GM18499 (cell line): ENCODE data around the gene PTPN7.
"Not testable (repeated sequence)": the region's sequence is repeated elsewhere in the genome, so short reads cannot be mapped to it uniquely, and the experiment has no call there.

Experiments
- ATAC-seq: cut with Tn5 transposase; IDR thresholded peaks from one replicate; pipeline ENCODE4 v1.9.1; 2021; ENCODE audit warnings: moderate number of reproducible peaks; ENCODE audit not compliant: insufficient read depth, unreplicated experiment

The PTPN7 gene

GRCh38 chr1:202189918-202190715 is 29.7 kb upstream of the PTPN7 start:
- no peak for ATAC-seq

- ATAC-seq, result no peak
These were observed 28.8 kb upstream of the PTPN7 start for GRCh38 chr1:202189001-202189790.

- ATAC-seq, result no peak
These were observed 27.4 kb upstream of the PTPN7 start for GRCh38 chr1:202187697-202188407.

GRCh38 chr1:202187041-202187671 is 26.8 kb upstream of the PTPN7 start:
- ATAC-seq, result no peak

- no peak for ATAC-seq
These were observed 25.9 kb upstream of the PTPN7 start for GRCh38 chr1:202186327-202186726.

GRCh38 chr1:202184750-202185460 is 24.5 kb upstream of the PTPN7 start:
- ATAC-seq, result no peak

- no peak for ATAC-seq
These were observed 21.9 kb upstream of the PTPN7 start for GRCh38 chr1:202182040-202182877.

- no peak for ATAC-seq
These were observed 21.2 kb upstream of the PTPN7 start for GRCh38 chr1:202181586-202181985.

- ATAC-seq, result not testable (repeated sequence)
These were observed 20.3 kb upstream of the PTPN7 start for GRCh38 chr1:202180751-202181139.

GRCh38 chr1:202179828-202180750 is 19.7 kb upstream of the PTPN7 start:
- ATAC-seq, result no peak

- ATAC-seq, result no peak
These were observed 16.8 kb upstream of the PTPN7 start for GRCh38 chr1:202176949-202177927.

- ATAC-seq, result no peak
These were observed 13.6 kb upstream of the PTPN7 start for GRCh38 chr1:202173993-202174392.

- ATAC-seq, result no peak
These were observed 11.6 kb upstream of the PTPN7 start for GRCh38 chr1:202172015-202172355.

GRCh38 chr1:202171292-202172014 is 11.1 kb upstream of the PTPN7 start:
- no peak for ATAC-seq

- ATAC-seq, result no peak
These were observed 10.3 kb upstream of the PTPN7 start for GRCh38 chr1:202170726-202171125.

- ATAC-seq, result no peak
These were observed 8.5 kb upstream of the PTPN7 start for GRCh38 chr1:202168861-202169260.
